OCI-LY3 (cell line): Measurements from ENCODE around the gene PRELID1.

Source experiments
- H2AFZ ChIP-seq: fragments of 200-600, 300-600 bp; shearing (Covaris generic); 2 replicates; pipeline ENCODE4 v1.6.0; 2014; ENCODE audit warnings: antibody characterized with exemption, low read depth, low read length
- H3K27ac ChIP-seq: fragments of 200-600, 300-600 bp; sonication (generic); 2 replicates; pipeline ENCODE4 v1.5.1; 2014; ENCODE audit warnings: mild to moderate bottlenecking, low read length, moderate library complexity, mixed read lengths
- H3K27me3 ChIP-seq: fragments of 200-600, 300-600 bp; sonication (generic); 2 replicates; pipeline ENCODE4 v1.6.1; 2014; ENCODE audit warnings: low read depth, low read length, mixed read lengths
- H3K36me3 ChIP-seq: fragments of 200-600, 300-600 bp; sonication (generic); replicated peaks from 2 replicates; pipeline ENCODE3; 2014; ENCODE audit warnings: low read depth, low read length, mixed read lengths
- H3K4me1 ChIP-seq: fragments of 300-600, 200-600 bp; sonication (generic); 2 replicates; pipeline ENCODE4 v1.6.1; 2014; ENCODE audit warnings: low read length, mixed read lengths
- H3K4me2 ChIP-seq: fragments of 200-600, 300-600 bp; sonication (generic); 2 replicates; pipeline ENCODE4 v1.6.1; 2014; ENCODE audit warnings: low read length, mixed read lengths
- H3K4me3 ChIP-seq: fragments of 300-600, 200-600 bp; sonication (generic); 2 replicates; pipeline ENCODE4 v1.5.1; 2014; ENCODE audit warnings: antibody characterized with exemption, mild to moderate bottlenecking, low read length, moderate library complexity
- H3K79me2 ChIP-seq: fragments of 300-600, 200-600 bp; shearing (Covaris generic); 2 replicates; pipeline ENCODE4 v1.6.1; 2014; ENCODE audit warnings: mild to moderate bottlenecking, low read length, mixed read lengths
- H3K9ac ChIP-seq: fragments of 300-600, 200-600 bp; shearing (Covaris generic); 2 replicates; pipeline ENCODE4 v1.6.0; 2014; ENCODE audit warnings: mild to moderate bottlenecking, low read length, moderate library complexity
- H3K9me3 ChIP-seq: fragments of 200-600, 300-600 bp; shearing (Covaris generic); 2 replicates; pipeline ENCODE4 v1.6.1; 2014; ENCODE audit warnings: low read length, mixed read lengths; ENCODE audit not compliant: insufficient read depth
- H4K20me1 ChIP-seq: fragments of 200-600, 300-600 bp; sonication (generic); 2 replicates; pipeline ENCODE4 v1.6.1; 2016; ENCODE audit warnings: low read length, mixed read lengths; ENCODE audit not compliant: insufficient read depth
- CTCF ChIP-seq: fragments of 200-600, 300-600 bp; sonication (generic); IDR thresholded peaks from 2 replicates; pipeline ENCODE4 v1.5.1; 2014; ENCODE audit warnings: antibody characterized with exemption, low read length, low read depth
- EZH2phosphoT487 ChIP-seq: fragments of 200-600 bp; shearing (Covaris generic); IDR thresholded peaks from 2 replicates; pipeline ENCODE4 v1.6.1; 2018; ENCODE audit warnings: antibody characterized with exemption, mixed run types, low read depth

PRELID1 gene

DNA sequence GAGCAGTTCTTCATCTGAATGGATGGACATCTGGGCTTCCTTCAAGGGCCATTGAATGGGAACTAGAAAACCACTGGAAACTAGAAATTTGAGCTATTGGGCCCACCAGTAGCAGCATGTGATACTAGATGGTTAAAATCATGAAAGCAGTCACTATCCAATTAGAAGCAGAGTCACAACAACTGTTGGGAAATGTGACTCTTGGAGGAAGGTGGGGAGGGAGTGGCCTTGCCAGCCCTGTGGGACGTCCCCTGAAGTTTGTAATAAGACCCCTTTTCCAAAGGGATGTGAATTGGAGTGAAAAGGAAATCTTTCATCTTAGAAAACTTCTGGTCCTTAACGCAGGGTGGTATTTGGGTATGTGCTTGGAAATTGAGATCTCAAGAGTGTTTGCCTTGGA lies 5.7 kb upstream of the PRELID1 start:
- peaks cover 35% of the 10 kb centered on the region for H3K4me1 ChIP-seq
- no peak overlapping the region for H2AFZ ChIP-seq
- H3K4me3 ChIP-seq = no peak overlapping the region
- H3K9ac ChIP-seq = no peak overlapping the region
- H3K36me3 ChIP-seq = peaks cover 51% of the 10 kb centered on the region
- no peak overlapping the region for H3K4me2 ChIP-seq
- H4K20me1 ChIP-seq = peaks cover 19% of the 10 kb centered on the region
- TF ChIP-seq EZH2phosphoT487 (no peak), CTCF (no peak)
- no peaks in the 10 kb centered on the region for H3K79me2 ChIP-seq
- H3K27ac ChIP-seq = no peak overlapping the region
- H3K9me3 ChIP-seq = no peaks in the 10 kb centered on the region
- H3K27me3 ChIP-seq = no peaks in the 10 kb centered on the region

DNA sequence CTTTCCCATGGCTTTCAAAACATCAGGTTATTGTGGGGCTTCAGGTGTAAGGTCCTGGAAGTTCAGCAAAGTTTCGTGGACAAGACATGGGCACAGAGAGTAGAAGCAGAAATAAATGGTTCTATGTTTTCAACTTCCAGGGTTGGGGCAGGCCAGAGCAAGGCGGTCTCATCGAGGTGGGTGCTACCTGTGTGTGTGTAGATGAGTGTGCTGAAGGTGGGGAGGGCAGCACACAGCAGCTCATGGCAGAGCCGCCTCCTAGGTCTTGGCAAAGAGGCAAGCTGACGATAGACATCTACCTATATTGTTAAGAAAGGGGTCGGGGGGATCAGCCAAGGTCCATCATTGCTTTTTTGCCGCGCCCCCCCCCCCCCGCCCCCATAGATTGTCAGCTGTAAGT lies 3.9 kb upstream of the PRELID1 start:
- H3K27me3 ChIP-seq = no peaks in the 10 kb centered on the region
- no peak overlapping the region for H2AFZ ChIP-seq
- H3K9ac ChIP-seq = no peak overlapping the region
- no peaks in the 10 kb centered on the region for H3K9me3 ChIP-seq
- H3K36me3 ChIP-seq = peaks cover 35% of the 10 kb centered on the region
- peak overlapping the region; percentile 60; the same call in 1 of the 2 replicates for H3K27ac ChIP-seq
- H3K79me2 ChIP-seq = peaks cover 16% of the 10 kb centered on the region
- no peak overlapping the region for H3K4me2 ChIP-seq
- peaks cover 36% of the 10 kb centered on the region for H3K4me1 ChIP-seq
- peaks cover 19% of the 10 kb centered on the region for H4K20me1 ChIP-seq
- no peak overlapping the region for H3K4me3 ChIP-seq
- TF ChIP-seq CTCF (no peak), EZH2phosphoT487 (no peak)

DNA sequence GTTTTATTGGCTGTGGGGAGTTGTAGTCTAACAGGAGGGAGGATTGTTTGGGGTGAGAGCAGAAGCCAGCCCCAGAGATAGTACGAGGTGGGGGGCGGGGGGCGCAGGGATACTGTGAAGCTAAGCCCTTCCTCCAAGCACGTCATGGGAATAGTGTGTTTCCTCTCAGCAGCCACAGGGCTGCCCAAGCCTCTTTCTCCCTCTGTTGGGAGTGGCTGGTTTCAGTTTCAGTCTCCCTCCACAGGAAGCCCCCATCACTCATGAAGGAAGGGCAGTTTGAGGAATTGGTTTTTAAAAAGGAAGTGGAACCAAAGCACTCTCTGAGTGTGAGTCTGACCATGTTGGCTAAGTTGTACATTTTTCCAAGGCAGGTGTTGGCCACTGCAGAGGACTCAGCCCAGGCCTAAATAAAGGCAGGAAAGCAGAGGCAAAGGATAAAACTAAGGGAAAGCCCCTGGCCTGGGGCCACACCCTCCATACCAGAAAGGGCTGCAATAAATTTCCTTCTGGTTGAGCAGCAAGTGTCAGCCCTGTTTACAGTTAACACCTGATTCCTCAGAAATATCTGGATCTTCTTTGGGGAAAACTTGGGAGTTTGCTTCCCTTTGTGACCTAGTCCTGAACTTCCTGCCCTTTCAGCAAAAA lies 3.2 kb upstream of the PRELID1 start:
- Histone ChIP-seq H3K27ac (peak overlapping the region; percentile 60), H3K79me2 (peaks cover 23% of the 10 kb centered on the region), H3K27me3 (no peaks in the 10 kb centered on the region), H2AFZ (no peak overlapping the region), H3K4me3 (peak overlapping the region; percentile 27), H4K20me1 (peaks cover 19% of the 10 kb centered on the region), H3K9ac (peak overlapping the region; percentile 2; the same call in 1 of the 2 replicates), H3K4me2 (peak overlapping the region; percentile 81), H3K36me3 (peaks cover 29% of the 10 kb centered on the region), H3K4me1 (peaks cover 41% of the 10 kb centered on the region), H3K9me3 (no peaks in the 10 kb centered on the region)
- TF ChIP-seq EZH2phosphoT487 (no peak), CTCF (no peak)

GRCh38 chr5:177300951-177301350 lies 2.6 kb upstream of the PRELID1 start:
- Histone ChIP-seq H3K36me3 (peaks cover 28% of the 10 kb centered on the region), H3K9ac (peak overlapping the region; percentile 2; the same call in 1 of the 2 replicates), H2AFZ (no peak overlapping the region), H3K79me2 (peaks cover 29% of the 10 kb centered on the region), H3K4me3 (peak overlapping the region; percentile 27; the same call in 1 of the 2 replicates), H3K4me2 (peak overlapping the region; percentile 81), H4K20me1 (peaks cover 19% of the 10 kb centered on the region), H3K27me3 (no peaks in the 10 kb centered on the region), H3K9me3 (no peaks in the 10 kb centered on the region), H3K4me1 (peaks cover 43% of the 10 kb centered on the region), H3K27ac (peak overlapping the region; percentile 60)
- TF ChIP-seq CTCF (no peak), EZH2phosphoT487 (no peak)
